ENCODE measurements around the gene WDR7. TPM values are rescaled to one million over a fixed set of nuclear protein-coding genes. Genes with fewer than 3 reads are reported as not detected.

WDR7 gene
- total RNA-seq, 4 donors from 2014 or later = 16.2 to 39.4 (median 19.9) TPM

GRCh38 chr18:56995579-56996188, 344.5 kb downstream of the WDR7 start:
- TF ChIP-seq CTCF (IDR thresholded peaks at IDR 0.05) = no peak
- DNase-seq (ENCODE audit: low spot score) (no peak), ATAC-seq (ENCODE audit: low FRiP score) (no peak)

DNA sequence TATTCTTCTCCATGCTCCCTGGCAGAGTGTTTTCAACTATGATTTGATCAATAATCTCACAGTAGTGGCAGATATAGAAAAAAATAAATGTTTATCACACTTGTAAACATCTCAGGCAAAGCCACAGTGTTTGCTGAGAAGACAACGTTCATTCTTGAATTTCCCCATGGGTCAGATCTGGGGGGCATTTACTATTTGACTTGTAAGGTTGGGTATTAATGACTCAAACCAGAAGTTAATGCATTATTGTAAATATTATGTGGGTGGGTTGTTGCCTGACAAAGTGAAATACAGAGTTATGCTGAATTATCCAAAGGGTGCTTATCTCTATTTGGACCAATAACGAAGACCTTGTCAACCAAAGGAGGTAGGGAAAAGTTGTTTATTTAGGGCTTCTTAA, 346.0 kb downstream of the WDR7 start:
- TF ChIP-seq CTCF (IDR thresholded peaks at IDR 0.05) = no peak
- ATAC-seq (ENCODE audit: low FRiP score) (no peak), DNase-seq (ENCODE audit: low spot score) (no peak)

GRCh38 chr18:56999823-57000222, 348.7 kb downstream of the WDR7 start:
- ATAC-seq (ENCODE audit: low FRiP score) = no peak
- no peak for TF ChIP-seq CTCF (IDR thresholded peaks at IDR 0.05)

GRCh38 chr18:57002627-57003026, 351.5 kb downstream of the WDR7 start:
- TF ChIP-seq CTCF (IDR thresholded peaks at IDR 0.05) = no peak
- DNase-seq (ENCODE audit: low spot score) (no peak), ATAC-seq (ENCODE audit: low FRiP score) (no peak)

More at GRCh38 chr18:56999823-57000222, 348.7 kb downstream of the WDR7 start:
- no peak for DNase-seq (ENCODE audit: low spot score)

GRCh38 chr18:57003342-57003741, 352.2 kb downstream of the WDR7 start:
- DNase-seq (ENCODE audit: low spot score) (no peak), ATAC-seq (ENCODE audit: low FRiP score) (no peak)
- TF ChIP-seq CTCF (IDR thresholded peaks at IDR 0.05) = no peak

- no peak for ATAC-seq (ENCODE audit: low FRiP score)
- no peak for TF ChIP-seq CTCF (IDR thresholded peaks at IDR 0.05)
- DNase-seq (ENCODE audit: low spot score) = no peak
Measured at GRCh38 chr18:57004366-57005121, 353.4 kb downstream of the WDR7 start.

Data from omental fat pad (tissue), 4 donors.